ENCODE data around the gene PIK3CD. TPM values are rescaled to one million over a fixed set of nuclear protein-coding genes. Genes with fewer than 3 reads are reported as not detected.
"Not testable (repeated sequence)": the region's sequence is repeated elsewhere in the genome, so short reads cannot be mapped to it uniquely, and the experiment has no call there.

The PIK3CD gene
- total RNA-seq, 2 donors from 2014 or later, result 4.4 to 7.4 TPM

DNA sequence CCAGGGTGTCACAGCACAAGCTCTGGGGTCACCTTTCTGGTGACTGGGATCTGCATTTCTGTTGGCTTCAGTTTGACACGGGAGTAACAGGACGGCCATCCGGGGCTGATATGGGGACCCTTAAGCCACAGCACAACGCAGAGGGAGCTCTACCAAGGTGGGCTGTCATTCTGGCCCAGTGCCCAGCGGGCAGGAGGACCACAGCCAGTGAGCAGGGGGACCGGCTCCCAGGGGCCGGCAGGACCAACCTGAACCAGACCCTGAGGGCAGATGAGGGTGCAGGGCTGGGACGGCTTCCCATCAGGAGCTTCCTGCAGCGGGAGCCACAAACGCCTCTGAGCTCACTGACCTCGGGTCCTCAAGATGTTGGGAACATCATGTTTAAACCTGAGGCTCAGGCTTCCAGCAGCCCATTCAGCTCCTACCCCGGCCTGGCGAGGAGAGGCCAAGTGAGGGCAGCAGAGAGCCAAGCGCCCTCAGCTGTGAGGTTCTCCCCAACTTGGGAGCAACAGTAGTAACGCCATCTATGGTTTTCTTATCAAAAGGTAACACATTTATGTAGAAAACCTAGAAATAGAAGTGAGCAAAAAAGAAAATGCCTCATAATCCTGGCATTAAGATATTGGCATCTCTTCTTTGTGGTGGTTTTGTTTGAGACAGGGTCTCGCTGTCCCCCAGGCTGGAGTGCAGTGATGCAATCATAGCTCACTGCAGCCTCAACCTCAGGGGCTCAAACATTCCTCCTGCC is 36.0 kb upstream of the PIK3CD start:
- intact Hi-C loops (cut with DNase I), result no loop called here
- ATAC-seq (peak; percentile 46 to 62), DNase-seq (peak; percentile 47)

GRCh38 chr1:9618909-9619679 is 32.4 kb upstream of the PIK3CD start:
- no peak for ATAC-seq
- intact Hi-C loops (cut with DNase I), result no loop called here
- no peak for DNase-seq

- intact Hi-C loops (cut with DNase I), result no loop called here
- DNase-seq (no peak), ATAC-seq (no peak)
Measured at GRCh38 chr1:9621032-9621431, 30.5 kb upstream of the PIK3CD start.

- DNase-seq (no peak), ATAC-seq (no peak)
- intact Hi-C loops (cut with DNase I), result no loop called here
Measured at GRCh38 chr1:9624081-9624480, 27.4 kb upstream of the PIK3CD start.

DNA sequence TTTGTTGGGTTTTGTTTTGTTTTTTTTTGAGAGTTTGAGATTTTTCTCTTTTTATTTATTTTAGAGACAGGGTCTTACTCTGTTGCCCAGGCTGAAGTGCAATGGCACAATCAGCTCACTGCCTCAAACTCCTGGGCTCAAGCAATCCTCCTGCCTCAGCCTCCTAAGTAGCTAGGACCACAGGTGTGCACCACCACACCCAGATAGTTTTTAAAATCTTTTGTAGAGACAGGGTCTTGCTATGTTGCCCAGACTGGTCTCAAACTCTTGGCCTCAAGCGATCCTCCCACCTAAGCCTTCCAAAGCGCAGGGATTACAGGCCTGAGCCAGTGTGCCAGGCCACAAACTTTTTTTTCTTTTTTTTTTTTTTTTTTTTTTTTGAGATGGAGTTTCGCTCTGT is 26.5 kb upstream of the PIK3CD start:
- DNase-seq; ATAC-seq; intact Hi-C loops (cut with DNase I): not testable (repeated sequence)

- DNase-seq (no peak), ATAC-seq (no peak)
- intact Hi-C loops (cut with DNase I), result loop anchor here in 1 of 2 donors (2.0 kb wide), 1 partner anchor 241 kb away; no protein-coding TSS in a partner anchor
Measured at GRCh38 chr1:9626201-9626608, 25.3 kb upstream of the PIK3CD start.

DNA sequence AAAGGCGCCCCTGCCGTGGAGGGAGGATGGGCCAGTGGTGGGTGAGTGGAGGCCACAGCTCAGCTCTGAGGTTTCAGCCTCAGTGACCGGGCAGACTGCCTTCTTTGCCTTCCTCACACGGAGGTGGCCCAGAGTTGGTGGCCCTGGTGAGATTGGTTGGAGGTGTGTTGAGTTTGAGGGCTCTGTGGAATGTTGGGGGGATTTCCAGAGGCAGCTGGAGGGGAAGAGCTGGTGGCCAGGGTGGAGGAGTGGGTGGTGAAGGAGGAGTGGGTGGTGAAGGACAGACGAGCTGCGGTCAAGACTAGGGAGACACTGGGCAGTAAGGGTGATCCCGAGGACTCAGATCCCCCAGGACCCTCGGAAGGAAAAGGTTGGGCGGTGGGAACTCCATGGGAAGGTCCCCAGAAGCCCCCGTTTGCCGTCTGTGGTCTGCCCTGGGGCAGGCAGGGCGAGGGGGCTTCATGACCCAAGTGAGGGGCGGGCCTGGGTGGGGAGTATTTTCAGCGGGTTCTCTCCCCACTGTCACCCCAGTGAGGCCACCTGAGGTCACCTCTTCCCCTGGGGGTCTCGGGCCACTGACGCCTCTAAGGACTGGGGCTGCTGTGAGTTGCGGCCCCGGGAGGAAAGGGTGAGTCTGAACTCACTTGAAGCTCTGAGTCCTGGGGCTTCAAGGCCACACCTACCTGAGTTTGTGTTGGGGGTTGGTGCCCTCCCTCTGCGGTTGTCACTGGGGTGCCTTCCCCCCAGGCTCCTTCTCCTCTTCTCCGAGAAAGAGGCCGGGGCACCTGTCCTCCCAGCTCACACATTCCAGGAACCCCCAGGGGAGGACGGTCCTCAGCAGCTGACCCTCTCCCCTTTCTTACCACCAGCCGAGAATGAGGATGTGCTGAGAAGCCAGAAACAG is 22.7 kb upstream of the PIK3CD start:
- DNase-seq (no peak), ATAC-seq (peak in 1 of 2 donors; percentile 28)
- intact Hi-C loops (cut with DNase I), result no loop called here

DNA sequence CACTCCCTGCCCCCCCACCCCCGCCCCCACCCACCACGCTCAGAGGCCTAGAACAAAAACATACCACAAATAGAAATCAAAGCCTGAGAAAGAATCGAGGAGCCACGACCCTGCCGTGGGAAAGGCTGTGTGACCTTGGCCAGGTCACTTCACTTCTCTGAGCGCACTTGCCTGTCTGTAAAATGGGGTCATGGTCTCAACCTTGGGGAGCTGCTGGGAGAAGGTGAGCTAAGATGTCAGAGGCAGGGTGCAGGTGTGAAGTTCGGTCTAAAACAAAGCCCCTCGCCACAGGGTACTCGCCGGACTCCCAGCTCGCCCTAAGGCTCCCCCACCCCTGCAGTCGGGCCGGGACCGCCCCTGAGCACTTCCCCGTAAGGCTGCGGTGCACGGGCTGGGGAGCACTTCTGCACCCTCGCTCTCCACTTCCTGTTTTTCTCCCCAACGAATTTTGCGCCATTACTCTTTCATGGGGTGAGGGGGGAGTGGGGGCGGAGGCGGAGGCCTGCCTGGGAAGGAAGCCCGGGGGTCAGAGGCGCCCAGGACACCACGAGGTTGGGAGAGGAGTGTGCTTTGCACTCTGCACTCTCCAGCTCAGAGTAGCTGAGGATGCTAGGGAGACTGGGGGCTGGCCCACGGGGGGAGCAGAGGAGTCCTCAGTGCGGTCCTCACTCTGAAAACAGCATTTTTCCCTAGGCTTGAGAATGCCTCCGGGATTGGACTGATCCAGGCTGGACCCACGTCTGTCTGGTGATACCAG is 21.9 kb upstream of the PIK3CD start:
- intact Hi-C loops (cut with DNase I), result loop anchor here in 1 of 2 donors (5.0 kb wide), 1 partner anchor 238 kb away; no protein-coding TSS in a partner anchor
- peak; percentile 53 for DNase-seq
- ATAC-seq, result peak; percentile 57 to 67

- DNase-seq, result no peak
- ATAC-seq, result no peak
- intact Hi-C loops (cut with DNase I), result loop anchor here in 1 of 2 donors (5.0 kb wide), 1 partner anchor 237 kb away; no protein-coding TSS in a partner anchor
Measured at GRCh38 chr1:9630331-9631111, 21.0 kb upstream of the PIK3CD start.

- DNase-seq, result no peak
- no peak for ATAC-seq
- intact Hi-C loops (cut with DNase I), result loop anchor here in 1 of 2 donors (5.0 kb wide), 1 partner anchor 236 kb away; no protein-coding TSS in a partner anchor
Measured at GRCh38 chr1:9631613-9632012, 19.9 kb upstream of the PIK3CD start.

GRCh38 chr1:9633493-9633892 is 18.0 kb upstream of the PIK3CD start:
- intact Hi-C loops (cut with DNase I), result loop anchor here in 1 of 2 donors (5.0 kb wide), 1 partner anchor 234 kb away; no protein-coding TSS in a partner anchor
- ATAC-seq, result no peak
- DNase-seq, result no peak

DNA sequence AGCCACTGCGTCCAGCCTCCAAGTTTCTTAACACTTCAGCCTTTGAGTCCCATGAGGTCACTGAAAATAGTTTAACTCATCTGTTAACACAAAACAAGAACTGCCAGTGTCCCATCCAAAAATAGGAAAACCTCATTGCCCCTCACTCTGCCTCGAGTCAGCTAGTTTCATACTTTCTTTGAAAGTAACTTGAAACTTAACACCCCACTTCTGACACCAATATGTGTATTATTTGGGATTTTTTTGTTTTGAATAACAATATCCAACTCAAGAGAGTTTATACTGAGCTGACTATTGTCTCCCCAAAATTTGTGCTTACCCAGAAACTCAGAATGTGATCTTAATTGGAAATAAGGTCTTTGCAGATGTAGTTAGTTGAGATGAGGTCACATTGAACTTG is 16.9 kb upstream of the PIK3CD start:
- intact Hi-C loops (cut with DNase I), result loop anchor here in 1 of 2 donors (5.0 kb wide), 1 partner anchor 233 kb away; no protein-coding TSS in a partner anchor
- ATAC-seq, result no peak
- DNase-seq, result no peak

DNA sequence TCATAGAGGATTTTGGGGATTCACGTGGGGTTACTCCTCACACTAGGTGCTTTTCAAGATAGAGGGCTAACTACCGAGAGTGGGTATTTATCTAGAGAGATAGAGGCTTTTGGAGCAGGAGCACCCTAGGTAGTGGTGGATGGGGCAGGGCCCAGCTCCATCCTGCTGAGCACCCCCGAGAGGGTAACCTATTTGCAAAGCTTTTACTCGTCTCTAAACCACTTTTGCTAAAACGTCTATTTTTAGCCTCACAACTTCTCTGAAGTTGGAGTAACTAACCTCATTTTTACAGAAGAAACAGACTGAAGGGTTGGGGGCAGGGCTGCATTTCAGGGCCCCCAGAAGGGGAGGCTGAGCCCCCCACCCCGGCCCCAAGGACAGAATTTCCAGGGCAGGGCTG is 12.3 kb upstream of the PIK3CD start:
- ATAC-seq (no peak), DNase-seq (no peak)
- intact Hi-C loops (cut with DNase I), result no loop called here

- DNase-seq (no peak), ATAC-seq (no peak)
- intact Hi-C loops (cut with DNase I), result no loop called here
Measured at GRCh38 chr1:9643351-9644256, 7.9 kb upstream of the PIK3CD start.

DNA sequence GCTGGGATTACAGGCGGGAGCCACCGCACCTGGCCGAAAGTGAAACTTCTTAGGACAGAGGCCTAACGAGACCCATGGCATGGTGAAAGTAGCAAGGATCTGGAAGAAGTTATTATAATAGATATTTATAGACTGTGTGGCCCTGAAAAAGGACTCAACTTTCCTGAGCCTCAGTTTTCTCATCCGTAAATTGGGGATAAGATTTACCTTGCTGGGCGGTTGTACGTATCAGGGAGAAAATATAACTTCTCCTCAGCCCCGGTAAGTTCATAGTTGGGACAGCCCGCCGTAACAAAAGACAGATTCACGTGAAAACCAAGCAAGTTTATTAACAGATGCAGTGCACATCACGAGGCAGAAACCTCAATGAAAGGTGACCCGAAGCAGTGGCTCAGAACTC is 5.5 kb upstream of the PIK3CD start:
- ATAC-seq (no peak), DNase-seq (no peak)
- intact Hi-C loops (cut with DNase I), result no loop called here

- ATAC-seq (no peak), DNase-seq (no peak)
- intact Hi-C loops (cut with DNase I), result no loop called here
Measured at GRCh38 chr1:9648171-9648570, 3.4 kb upstream of the PIK3CD start.

DNA sequence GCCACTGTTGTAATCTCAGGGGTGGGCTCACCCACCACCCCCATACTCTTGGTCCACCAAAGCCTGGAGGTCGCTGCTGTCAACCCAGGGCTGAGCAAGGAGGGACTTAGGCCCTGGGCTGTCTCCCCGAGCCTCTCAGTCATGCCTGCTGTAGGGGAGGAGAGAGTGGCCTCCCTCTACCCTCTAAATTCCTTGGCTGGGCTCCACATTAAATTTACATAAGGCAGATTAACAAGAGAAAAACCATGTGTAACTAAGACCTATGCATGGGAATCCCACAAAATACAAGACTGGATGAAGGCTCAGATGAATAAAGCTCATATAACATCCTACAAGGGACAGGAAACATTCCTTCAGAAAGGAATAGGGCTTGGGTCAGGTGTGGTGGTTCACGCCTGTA is 1.8 kb upstream of the PIK3CD start:
- ATAC-seq (no peak), DNase-seq (no peak)
- intact Hi-C loops (cut with DNase I), result no loop called here

Measured in left cardiac atrium (tissue), 4 donors.